LNCAP (cell line): ENCODE results near the gene RAMP2.

ENCODE experiments used
- CTCF ChIP-seq: fragments of 450-650 bp; IDR thresholded peaks from 2 replicates; pipeline ENCODE4 v1.5.1; 2017; ENCODE audit warnings: mild to moderate bottlenecking

RAMP2 gene

GRCh38 chr17:42792545-42792944 is 31.5 kb downstream of the RAMP2 start:
- no peak for TF ChIP-seq CTCF

DNA sequence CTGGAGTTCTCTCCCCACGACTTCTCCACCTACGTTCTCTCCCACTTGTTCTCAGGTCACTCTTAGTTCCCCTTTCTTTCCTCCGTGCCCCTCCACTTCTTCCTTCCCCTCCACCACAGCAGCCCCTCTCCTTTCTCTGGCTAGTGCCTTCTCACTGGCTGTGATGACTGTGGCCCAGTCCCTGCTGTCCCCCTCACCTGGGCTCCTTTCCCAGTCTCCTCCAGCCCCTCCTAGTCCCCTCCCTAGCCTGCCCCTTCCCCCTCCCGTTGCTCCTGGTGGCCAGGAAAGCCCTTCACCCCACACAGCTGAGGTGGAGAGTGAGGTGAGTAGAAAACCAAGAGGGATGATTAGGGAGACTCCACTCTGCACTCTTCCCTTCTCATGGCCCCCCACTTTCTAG is 34.0 kb downstream of the RAMP2 start:
- TF ChIP-seq CTCF = no peak

- TF ChIP-seq CTCF = no peak
These were observed 34.4 kb downstream of the RAMP2 start for GRCh38 chr17:42795465-42795864.

GRCh38 chr17:42796066-42796758 is 35.2 kb downstream of the RAMP2 start:
- TF ChIP-seq CTCF = no peak

GRCh38 chr17:42797067-42798007 is 36.3 kb downstream of the RAMP2 start:
- no peak for TF ChIP-seq CTCF

DNA sequence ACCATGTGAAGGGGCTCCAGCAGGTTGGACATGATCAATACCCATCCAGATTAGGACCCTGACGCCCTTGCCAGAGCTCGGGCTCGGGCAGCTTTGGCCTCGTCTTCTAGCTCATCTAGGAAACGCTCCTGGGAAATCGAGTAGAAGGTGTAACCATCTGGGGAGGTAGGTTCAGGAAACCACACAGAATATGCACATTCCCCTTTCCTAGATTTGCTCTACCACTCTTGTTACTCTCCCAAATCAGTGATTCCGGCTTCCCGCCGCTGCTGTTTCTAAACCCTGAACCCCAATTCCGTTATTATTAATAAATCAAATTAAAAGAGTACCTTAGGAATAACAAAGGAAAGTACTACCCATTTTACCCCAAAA is 37.0 kb downstream of the RAMP2 start:
- TF ChIP-seq CTCF = no peak

GRCh38 chr17:42798383-42799380 is 37.7 kb downstream of the RAMP2 start, which contains the start of the genes CNTD1 and COA3:
Gene CNTD1, plus strand, starts transcription at chr17:42798861. Its CDS starts 207 bp downstream, at chr17:42799068.
Gene COA3, minus strand, starts transcription at chr17:42798704. Its CDS starts 23 bp downstream, at chr17:42798681.
- no peak for TF ChIP-seq CTCF
